HCT116 (cell line): ENCODE measurements around the gene GPRIN2. TPM values are rescaled to one million over a fixed set of nuclear protein-coding genes. Genes with fewer than 3 reads are reported as not detected.

Experiments
- ATAC-seq: fragments of 200-7000 bp; cut with Tn5 transposase; 2 replicates; pipeline ENCODE4 v1.9.1; 2020; ENCODE audit warnings: mild to moderate bottlenecking, moderate library complexity
- BruUV-seq: library from RNA; stranded (reverse); fragments of 400-500 nt; replicated peaks from 2 replicates; lab custom pipeline; 2021; lab: Mats Ljungman, UMichigan
- CTCF ChIA-PET: fragments of 300-600 bp; sonication (Branson Sonifier 250); formaldehyde crosslinking; loops from one replicate; lab custom pipeline; 2021; ENCODE audit warnings: antibody characterized with exemption; lab: Charles Lee
- POLR2A ChIA-PET: fragments of 300-600, 350-600 bp; sonication (Branson Sonifier 250); formaldehyde crosslinking; loops from one replicate; lab custom pipeline; 2021; ENCODE audit warnings: antibody characterized with exemption; lab: Charles Lee
- RAD21 ChIA-PET, 2 experiments: fragments of 300-600 bp; sonication (Branson Sonifier 250); formaldehyde crosslinking; loops; one replicate each; lab custom pipeline; 2023; ENCODE audit warnings: low total read pairs in 2 of 2; ENCODE audit not compliant: uncharacterized antibody in 2 of 2, unreplicated experiment in 2 of 2, low non-redundant PET in 1 of 2; lab: Charles Lee
- DNase-seq: peaks from one replicate; pipeline ENCODE4 v3.0.0-alpha.2; 2010; ENCODE audit warnings: low read depth, low spot score
- H2AFZ ChIP-seq: fragments of 200-600 bp; shearing (Covaris generic), sonication (generic); 2 replicates; pipeline ENCODE4 v1.6.1; 2017; ENCODE audit warnings: low read depth, mixed run types, mixed read lengths, antibody characterized with exemption, low read length; ENCODE audit not compliant: poor library complexity, severe bottlenecking
- H3K27ac ChIP-seq: 2 replicates; pipeline ENCODE4 v1.5.1; 2012; ENCODE audit warnings: low read depth, low read length
- H3K27me3 ChIP-seq: fragments of 200-600 bp; sonication (generic); 2 replicates; pipeline ENCODE4 v1.6.1; 2016; ENCODE audit warnings: mixed run types, low read length, mixed read lengths; ENCODE audit not compliant: insufficient read depth
- H3K36me3 ChIP-seq, 2 experiments: fragments of 200-500 bp in 1 of 2; fragments of 200-600 bp in 1 of 2; sonication (Bioruptor generic) in 1 of 2; sonication (generic) in 1 of 2; 2 replicates each; pipeline versions ENCODE4 v1.5.1 to v1.6.1; 2014 to 2016; ENCODE audit warnings: low read length in 2 of 2, inconsistent platforms in 1 of 2, mixed read lengths in 1 of 2, mixed run types in 1 of 2; ENCODE audit not compliant: insufficient read depth in 2 of 2, control insufficient read depth in 1 of 2
- H3K4me1 ChIP-seq, 2 experiments: fragments of 200-600 bp in 1 of 2; sonication (generic) in 1 of 2; 2 replicates each; pipeline versions ENCODE4 v1.5.1 to v1.6.1; 2012 to 2017; ENCODE audit warnings: low read length in 2 of 2, inconsistent platforms in 1 of 2, mild to moderate bottlenecking in 1 of 2, mixed read lengths in 1 of 2, mixed run types in 1 of 2, moderate library complexity in 1 of 2; ENCODE audit not compliant: insufficient read depth in 2 of 2, control insufficient read depth in 1 of 2
- H3K4me2 ChIP-seq: fragments of 200-600 bp; sonication (generic); 2 replicates; pipeline ENCODE4 v1.6.1; 2017; ENCODE audit warnings: mixed run types, low read length, mixed read lengths
- H3K4me3 ChIP-seq, 2 experiments: fragments of 200-600 bp in 1 of 2; sonication (generic) in 1 of 2; replicated peaks in 1 of 2; 2 replicates each; pipeline ENCODE4 v1.5.1; 2011 to 2016; ENCODE audit warnings: low read length in 2 of 2, control low read depth in 1 of 2, low read depth in 1 of 2, mild to moderate bottlenecking in 1 of 2, mixed read lengths in 1 of 2, mixed run types in 1 of 2
- H3K79me2 ChIP-seq: fragments of 200-600 bp; sonication (generic); 2 replicates; pipeline ENCODE4 v1.6.1; 2017; ENCODE audit warnings: mild to moderate bottlenecking, mixed run types, low read length, moderate library complexity, mixed read lengths; ENCODE audit not compliant: insufficient read depth
- H3K9ac ChIP-seq: fragments of 200-600 bp; sonication (generic); 2 replicates; pipeline ENCODE4 v1.6.1; 2016; ENCODE audit warnings: low read length, mixed read lengths
- H3K9me2 ChIP-seq: fragments of 200-600 bp; sonication (generic), shearing (Covaris generic); 2 replicates; pipeline ENCODE4 v1.6.1; 2017; ENCODE audit warnings: mixed run types, mild to moderate bottlenecking, moderate library complexity; ENCODE audit not compliant: insufficient read depth
- H3K9me3 ChIP-seq, 2 experiments: fragments of 200-500 bp in 1 of 2; fragments of 200-600 bp in 1 of 2; sonication (Bioruptor generic) in 1 of 2; sonication (generic) in 1 of 2; 2 replicates each; pipeline ENCODE4 v1.6.1; 2014 to 2017; ENCODE audit warnings: low read length in 2 of 2, mixed read lengths in 2 of 2, inconsistent platforms in 1 of 2, low read depth in 1 of 2, mild to moderate bottlenecking in 1 of 2, mixed run types in 1 of 2, moderate library complexity in 1 of 2; ENCODE audit not compliant: control insufficient read depth in 1 of 2, insufficient read depth in 1 of 2
- H4K20me1 ChIP-seq: fragments of 200-600 bp; sonication (generic), shearing (Covaris generic); 2 replicates; pipeline ENCODE4 v1.6.1; 2017; ENCODE audit warnings: mixed run types, mild to moderate bottlenecking, moderate library complexity; ENCODE audit not compliant: insufficient read depth
- CBX3 ChIP-seq: IDR thresholded peaks from 2 replicates; pipeline ENCODE4 v1.6.1; 2012; ENCODE audit warnings: low read depth
- CEBPB ChIP-seq: IDR thresholded peaks from 2 replicates; pipeline ENCODE4 v1.6.1; 2012; ENCODE audit warnings: low read depth
- JUND ChIP-seq: IDR thresholded peaks from 2 replicates; pipeline ENCODE4 v1.6.1; 2012
- POLR2A ChIP-seq: IDR thresholded peaks from 2 replicates; pipeline ENCODE4 v1.7.0; 2011; ENCODE audit warnings: borderline replicate concordance; ENCODE audit not compliant: insufficient read depth, insufficient read length; ENCODE audit errors: extremely low read depth
- POLR2AphosphoS5 ChIP-seq: IDR thresholded peaks from 2 replicates; pipeline ENCODE4 v1.6.1; 2011; ENCODE audit warnings: mild to moderate bottlenecking, low read depth, low read length, moderate library complexity
- RAD21 ChIP-seq: IDR thresholded peaks from 2 replicates; pipeline ENCODE4 v1.6.1; 2012; ENCODE audit warnings: low read depth, mild to moderate bottlenecking
- SRF ChIP-seq: IDR thresholded peaks from 2 replicates; pipeline ENCODE4 v1.6.1; 2012; ENCODE audit warnings: low read depth
- TCF7L2 ChIP-seq: IDR thresholded peaks from 2 replicates; pipeline ENCODE4 v1.7.0; 2011; ENCODE audit warnings: borderline replicate concordance, inconsistent platforms; ENCODE audit not compliant: insufficient read depth, insufficient read length; ENCODE audit errors: extremely low read depth
- YY1 ChIP-seq: IDR thresholded peaks from 2 replicates; pipeline ENCODE4 v1.6.1; 2011; ENCODE audit warnings: low read length, low read depth, moderate library complexity, mild to moderate bottlenecking; ENCODE audit not compliant: insufficient replicate concordance; ENCODE audit errors: extremely low read depth
- ZNF274 ChIP-seq: fragments of 200-500 bp; sonication (Bioruptor generic); IDR thresholded peaks from 2 replicates; pipeline ENCODE4 v1.6.1; 2014; ENCODE audit warnings: mild to moderate bottlenecking, low read depth, low read length, inconsistent platforms
- intact Hi-C: fragments of 100-400 bp; cut with micrococcal nuclease; formaldehyde crosslinking; loops from 2 replicates; pipeline ENCODE4 v1.10.0; 2022
- total RNA-seq: library from RNA; stranded (reverse); gene quantifications from one replicate; pipeline ENCODE4 v1.2.1, GENCODE V29; 2021; ENCODE audit not compliant: unreplicated experiment
- TF ChIP-seq, protein P1 (sequence below): IDR thresholded peaks from 2 replicates; pipeline ENCODE4 v1.6.1; 2011; ENCODE audit warnings: mild to moderate bottlenecking, low read length, moderate library complexity; ENCODE audit not compliant: insufficient replicate concordance; ENCODE audit errors: extremely low read depth
- TF ChIP-seq, protein P2 (sequence below): IDR thresholded peaks from 2 replicates; pipeline ENCODE4 v1.6.1; 2012; ENCODE audit warnings: low read depth
- TF ChIP-seq, protein P3 (sequence below), 3 experiments: fragments of 200-600 bp in 1 of 3; sonication (generic) in 1 of 3; IDR thresholded peaks in 2 of 3; conservative IDR thresholded peaks in 1 of 3; 2 replicates each; pipeline ENCODE4 v1.5.1; 2012 to 2017; ENCODE audit warnings: low read depth in 2 of 3, low read length in 2 of 3, antibody characterized with exemption in 1 of 3, borderline replicate concordance in 1 of 3, control low read depth in 1 of 3, mild to moderate bottlenecking in 1 of 3, mixed read lengths in 1 of 3, mixed run types in 1 of 3, moderate library complexity in 1 of 3; ENCODE audit not compliant: insufficient read depth in 1 of 3

Gene GPRIN2
- total RNA-seq, 1 experiment from 2014 or later: 1.7 TPM

DNA sequence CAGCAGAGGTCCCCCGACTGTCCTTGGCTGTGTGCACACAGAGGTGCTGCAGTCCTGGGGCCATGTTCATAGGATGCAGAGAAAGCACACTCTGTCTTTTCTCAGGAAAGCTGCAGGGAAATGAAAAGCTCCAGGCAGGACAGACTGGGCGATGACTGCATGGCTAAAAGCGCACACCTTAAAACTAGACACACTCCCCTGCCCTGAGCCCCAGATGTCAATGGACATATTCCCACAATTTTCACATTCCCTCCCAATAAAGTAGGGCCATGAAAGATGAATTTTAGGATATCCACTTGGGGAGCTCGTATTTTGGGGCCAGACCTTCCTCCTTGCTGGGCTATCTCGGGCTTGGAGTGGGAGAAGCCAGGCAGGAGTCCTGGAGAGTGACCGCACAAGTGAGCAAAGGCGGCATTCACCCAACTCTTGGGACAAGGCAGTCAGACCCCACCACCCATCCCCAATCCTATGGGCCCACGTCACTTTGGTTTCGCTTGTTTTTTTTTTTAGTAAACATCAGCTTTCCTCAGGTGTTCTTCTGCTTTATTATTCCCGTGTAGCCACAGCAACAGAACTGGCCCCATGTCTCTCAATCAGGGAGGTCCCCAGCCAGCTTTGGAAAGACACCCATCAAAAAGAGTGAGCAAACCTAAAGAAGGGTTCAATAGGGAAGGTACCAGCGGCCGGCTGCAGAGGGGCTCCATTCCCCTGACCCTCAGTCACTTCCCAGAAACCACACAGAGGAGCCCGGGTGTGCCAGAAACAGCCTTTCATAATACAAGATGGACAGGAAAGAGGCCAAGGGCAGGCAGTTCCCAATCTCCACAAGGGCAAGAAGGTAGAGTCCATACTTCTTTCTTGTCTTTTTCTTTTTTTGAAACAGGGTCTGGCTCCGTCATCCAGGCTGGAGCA lies 12.7 kb downstream of the GPRIN2 start:
- intact Hi-C loops: no loop called here
- TF ChIP-seq JUND (no peak), CBX3 (no peak), POLR2AphosphoS5 (no peak), RAD21 (no peak), ZNF274 (no peak), POLR2A (no peak), YY1 (no peak), CEBPB (no peak), TCF7L2 (no peak), SRF (no peak)
- TF ChIP-seq, protein P1, sequence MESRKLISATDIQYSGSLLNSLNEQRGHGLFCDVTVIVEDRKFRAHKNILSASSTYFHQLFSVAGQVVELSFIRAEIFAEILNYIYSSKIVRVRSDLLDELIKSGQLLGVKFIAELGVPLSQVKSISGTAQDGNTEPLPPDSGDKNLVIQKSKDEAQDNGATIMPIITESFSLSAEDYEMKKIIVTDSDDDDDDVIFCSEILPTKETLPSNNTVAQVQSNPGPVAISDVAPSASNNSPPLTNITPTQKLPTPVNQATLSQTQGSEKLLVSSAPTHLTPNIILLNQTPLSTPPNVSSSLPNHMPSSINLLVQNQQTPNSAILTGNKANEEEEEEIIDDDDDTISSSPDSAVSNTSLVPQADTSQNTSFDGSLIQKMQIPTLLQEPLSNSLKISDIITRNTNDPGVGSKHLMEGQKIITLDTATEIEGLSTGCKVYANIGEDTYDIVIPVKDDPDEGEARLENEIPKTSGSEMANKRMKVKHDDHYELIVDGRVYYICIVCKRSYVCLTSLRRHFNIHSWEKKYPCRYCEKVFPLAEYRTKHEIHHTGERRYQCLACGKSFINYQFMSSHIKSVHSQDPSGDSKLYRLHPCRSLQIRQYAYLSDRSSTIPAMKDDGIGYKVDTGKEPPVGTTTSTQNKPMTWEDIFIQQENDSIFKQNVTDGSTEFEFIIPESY: no peak
- TF ChIP-seq, protein P2, sequence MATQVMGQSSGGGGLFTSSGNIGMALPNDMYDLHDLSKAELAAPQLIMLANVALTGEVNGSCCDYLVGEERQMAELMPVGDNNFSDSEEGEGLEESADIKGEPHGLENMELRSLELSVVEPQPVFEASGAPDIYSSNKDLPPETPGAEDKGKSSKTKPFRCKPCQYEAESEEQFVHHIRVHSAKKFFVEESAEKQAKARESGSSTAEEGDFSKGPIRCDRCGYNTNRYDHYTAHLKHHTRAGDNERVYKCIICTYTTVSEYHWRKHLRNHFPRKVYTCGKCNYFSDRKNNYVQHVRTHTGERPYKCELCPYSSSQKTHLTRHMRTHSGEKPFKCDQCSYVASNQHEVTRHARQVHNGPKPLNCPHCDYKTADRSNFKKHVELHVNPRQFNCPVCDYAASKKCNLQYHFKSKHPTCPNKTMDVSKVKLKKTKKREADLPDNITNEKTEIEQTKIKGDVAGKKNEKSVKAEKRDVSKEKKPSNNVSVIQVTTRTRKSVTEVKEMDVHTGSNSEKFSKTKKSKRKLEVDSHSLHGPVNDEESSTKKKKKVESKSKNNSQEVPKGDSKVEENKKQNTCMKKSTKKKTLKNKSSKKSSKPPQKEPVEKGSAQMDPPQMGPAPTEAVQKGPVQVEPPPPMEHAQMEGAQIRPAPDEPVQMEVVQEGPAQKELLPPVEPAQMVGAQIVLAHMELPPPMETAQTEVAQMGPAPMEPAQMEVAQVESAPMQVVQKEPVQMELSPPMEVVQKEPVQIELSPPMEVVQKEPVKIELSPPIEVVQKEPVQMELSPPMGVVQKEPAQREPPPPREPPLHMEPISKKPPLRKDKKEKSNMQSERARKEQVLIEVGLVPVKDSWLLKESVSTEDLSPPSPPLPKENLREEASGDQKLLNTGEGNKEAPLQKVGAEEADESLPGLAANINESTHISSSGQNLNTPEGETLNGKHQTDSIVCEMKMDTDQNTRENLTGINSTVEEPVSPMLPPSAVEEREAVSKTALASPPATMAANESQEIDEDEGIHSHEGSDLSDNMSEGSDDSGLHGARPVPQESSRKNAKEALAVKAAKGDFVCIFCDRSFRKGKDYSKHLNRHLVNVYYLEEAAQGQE: no peak
- TF ChIP-seq, protein P3, sequence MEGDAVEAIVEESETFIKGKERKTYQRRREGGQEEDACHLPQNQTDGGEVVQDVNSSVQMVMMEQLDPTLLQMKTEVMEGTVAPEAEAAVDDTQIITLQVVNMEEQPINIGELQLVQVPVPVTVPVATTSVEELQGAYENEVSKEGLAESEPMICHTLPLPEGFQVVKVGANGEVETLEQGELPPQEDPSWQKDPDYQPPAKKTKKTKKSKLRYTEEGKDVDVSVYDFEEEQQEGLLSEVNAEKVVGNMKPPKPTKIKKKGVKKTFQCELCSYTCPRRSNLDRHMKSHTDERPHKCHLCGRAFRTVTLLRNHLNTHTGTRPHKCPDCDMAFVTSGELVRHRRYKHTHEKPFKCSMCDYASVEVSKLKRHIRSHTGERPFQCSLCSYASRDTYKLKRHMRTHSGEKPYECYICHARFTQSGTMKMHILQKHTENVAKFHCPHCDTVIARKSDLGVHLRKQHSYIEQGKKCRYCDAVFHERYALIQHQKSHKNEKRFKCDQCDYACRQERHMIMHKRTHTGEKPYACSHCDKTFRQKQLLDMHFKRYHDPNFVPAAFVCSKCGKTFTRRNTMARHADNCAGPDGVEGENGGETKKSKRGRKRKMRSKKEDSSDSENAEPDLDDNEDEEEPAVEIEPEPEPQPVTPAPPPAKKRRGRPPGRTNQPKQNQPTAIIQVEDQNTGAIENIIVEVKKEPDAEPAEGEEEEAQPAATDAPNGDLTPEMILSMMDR (IDR thresholded peaks at IDR 0.05 in 2 of 3, conservative IDR thresholded peaks at IDR 0.05 in 1 of 3; ENCODE audit: borderline replicate concordance in 1 of 3, insufficient read depth in 1 of 3, low read depth in 2 of 3, low read length in 2 of 3): no peak
- TF ChIP-seq, all 23 proteins: peak for 0
- Histone ChIP-seq H2AFZ (no peak overlapping the region), H3K79me2 (no peaks in the 10 kb centered on the region), H3K4me2 (no peak overlapping the region), H3K9me2 (no peaks in the 10 kb centered on the region), H4K20me1 (no peaks in the 10 kb centered on the region), H3K4me1 (no peaks in the 10 kb centered on the region), H3K27me3 (no peaks in the 10 kb centered on the region), H3K4me3 (no peak overlapping the region), H3K36me3 (no peaks in the 10 kb centered on the region), H3K27ac (no peak overlapping the region), H3K9me3 (no peaks in the 10 kb centered on the region), H3K9ac (no peak overlapping the region)
- no TSS peak for BruUV-seq
- no peak for DNase-seq
- POLR2A ChIA-PET: no interaction called here
- RAD21 ChIA-PET: no interaction called here
- no peak for ATAC-seq
- CTCF ChIA-PET: no interaction called here
